GOT3 (cell line): ENCODE data around the gene PCK2.
"Not testable (repeated sequence)": the region's sequence is repeated elsewhere in the genome, so short reads cannot be mapped to it uniquely, and the experiment has no call there.

Source experiments
- DNase-seq: peaks from one replicate; lab custom pipeline; 2025; ENCODE audit warnings: mixed read lengths; lab: John Stamatoyannopoulos, UW

The PCK2 gene

DNA sequence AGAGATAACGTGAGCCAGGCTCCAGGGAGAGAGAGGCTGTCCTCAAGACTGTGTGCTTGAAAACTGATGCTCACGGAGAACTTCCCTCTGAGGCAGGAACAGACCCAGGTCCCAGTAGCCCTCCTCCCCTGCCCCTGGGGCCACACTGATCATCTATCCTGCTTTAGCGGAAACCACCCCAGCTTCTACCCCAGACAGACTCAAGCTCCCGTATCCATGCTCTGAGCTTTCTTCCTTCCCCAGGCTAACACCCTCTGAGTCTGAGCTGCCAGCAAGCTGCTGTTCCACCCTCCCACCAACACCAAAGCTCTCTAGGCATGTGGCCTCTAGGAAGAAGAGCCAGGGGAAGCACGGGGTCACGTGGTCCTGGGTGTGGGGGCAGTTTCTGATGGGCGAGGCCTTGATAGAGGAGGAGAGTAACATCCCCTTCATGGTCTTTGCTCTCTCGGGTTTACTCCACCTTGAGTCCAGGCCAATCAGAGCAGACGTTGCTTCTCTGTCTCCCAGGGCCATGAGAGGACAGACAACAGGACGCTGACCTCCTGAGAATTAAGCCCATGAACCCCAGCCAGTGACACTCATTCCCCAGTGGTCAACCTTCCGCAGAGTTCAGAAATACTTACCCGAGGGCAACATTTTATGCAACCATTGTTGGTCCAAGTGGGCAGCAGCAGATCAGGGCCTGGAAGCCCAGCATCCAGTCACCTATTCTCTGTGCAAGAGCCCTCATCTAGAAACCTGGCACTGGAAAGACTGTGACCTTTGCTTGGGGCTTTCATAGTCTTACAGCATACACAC, 1.4 kb downstream of the PCK2 start:
- no peak for DNase-seq

DNA sequence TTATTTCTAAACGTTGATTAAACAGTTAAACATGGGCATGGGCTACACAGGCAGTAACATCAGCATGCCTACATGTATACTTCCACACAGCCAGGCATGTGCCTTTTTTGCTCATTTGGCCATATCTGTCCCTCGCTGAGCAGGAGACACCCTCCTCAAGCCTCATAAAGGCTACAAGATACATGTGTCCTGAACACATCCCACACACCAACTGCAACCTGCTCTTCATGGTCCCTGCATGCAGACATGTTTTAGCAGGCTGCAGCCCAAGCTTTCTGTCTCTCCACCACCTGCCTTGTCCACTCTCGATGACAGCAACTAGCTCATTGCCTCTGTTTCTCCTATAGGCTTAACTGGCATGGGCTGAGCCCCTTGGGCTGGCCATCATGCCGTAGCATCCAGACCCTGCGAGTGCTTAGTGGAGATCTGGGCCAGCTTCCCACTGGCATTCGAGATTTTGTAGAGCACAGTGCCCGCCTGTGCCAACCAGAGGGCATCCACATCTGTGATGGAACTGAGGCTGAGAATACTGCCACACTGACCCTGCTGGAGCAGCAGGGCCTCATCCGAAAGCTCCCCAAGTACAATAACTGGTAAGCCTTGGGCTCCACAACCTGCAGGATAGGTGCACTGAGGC, 2.6 kb downstream of the PCK2 start:
- no peak for DNase-seq

DNA sequence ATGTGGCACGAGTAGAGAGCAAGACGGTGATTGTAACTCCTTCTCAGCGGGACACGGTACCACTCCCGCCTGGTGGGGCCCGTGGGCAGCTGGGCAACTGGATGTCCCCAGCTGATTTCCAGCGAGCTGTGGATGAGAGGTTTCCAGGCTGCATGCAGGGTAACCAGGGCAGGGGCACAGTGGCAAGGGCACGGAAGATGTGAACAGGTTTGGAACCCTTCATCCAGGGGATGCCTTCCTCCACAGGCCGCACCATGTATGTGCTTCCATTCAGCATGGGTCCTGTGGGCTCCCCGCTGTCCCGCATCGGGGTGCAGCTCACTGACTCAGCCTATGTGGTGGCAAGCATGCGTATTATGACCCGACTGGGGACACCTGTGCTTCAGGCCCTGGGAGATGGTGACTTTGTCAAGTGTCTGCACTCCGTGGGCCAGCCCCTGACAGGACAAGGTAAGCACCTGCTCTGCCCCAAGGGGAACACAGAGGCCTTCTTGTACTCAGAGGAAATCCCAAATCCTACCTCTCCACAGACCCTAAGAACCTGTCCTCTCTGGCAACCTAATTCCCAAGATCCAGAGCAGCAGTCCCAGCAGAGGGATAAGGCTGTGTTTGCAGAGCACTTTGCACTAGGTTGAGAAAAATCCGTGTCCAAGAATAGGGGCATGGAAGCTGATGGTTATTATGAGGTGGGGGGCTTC, 4.3 kb downstream of the PCK2 start:
- no peak for DNase-seq

DNA sequence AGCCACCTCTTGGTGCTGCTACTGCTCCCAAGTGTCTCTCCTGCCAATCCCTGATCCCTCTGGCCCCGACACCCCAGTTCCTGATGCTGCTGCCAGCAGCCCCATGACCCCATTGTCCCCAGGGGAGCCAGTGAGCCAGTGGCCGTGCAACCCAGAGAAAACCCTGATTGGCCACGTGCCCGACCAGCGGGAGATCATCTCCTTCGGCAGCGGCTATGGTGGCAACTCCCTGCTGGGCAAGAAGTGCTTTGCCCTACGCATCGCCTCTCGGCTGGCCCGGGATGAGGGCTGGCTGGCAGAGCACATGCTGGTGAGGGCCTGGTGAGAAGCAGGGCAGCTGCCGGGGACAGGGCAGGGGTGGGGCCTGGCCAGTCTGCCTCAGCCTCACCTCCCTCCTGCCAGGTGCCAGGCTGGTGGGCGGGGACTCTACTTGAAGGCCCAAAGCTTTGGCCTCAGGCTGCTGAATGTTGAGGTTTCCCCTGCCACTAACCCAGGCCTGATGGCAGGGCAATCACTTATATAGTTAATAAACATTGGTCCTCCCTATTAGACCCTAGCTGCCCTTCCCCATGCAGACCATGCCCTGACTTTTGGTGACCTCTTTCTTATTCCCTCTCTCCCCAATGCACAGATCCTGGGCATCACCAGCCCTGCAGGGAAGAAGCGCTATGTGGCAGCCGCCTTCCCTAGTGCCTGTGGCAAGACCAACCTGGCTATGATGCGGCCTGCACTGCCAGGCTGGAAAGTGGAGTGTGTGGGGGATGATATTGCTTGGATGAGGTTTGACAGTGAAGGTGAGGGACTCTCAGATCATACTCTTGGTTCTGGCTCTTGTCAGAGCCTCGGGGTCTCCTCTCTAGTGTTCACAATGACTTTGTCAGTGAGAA, 5.1 kb downstream of the PCK2 start:
- no peak for DNase-seq

DNA sequence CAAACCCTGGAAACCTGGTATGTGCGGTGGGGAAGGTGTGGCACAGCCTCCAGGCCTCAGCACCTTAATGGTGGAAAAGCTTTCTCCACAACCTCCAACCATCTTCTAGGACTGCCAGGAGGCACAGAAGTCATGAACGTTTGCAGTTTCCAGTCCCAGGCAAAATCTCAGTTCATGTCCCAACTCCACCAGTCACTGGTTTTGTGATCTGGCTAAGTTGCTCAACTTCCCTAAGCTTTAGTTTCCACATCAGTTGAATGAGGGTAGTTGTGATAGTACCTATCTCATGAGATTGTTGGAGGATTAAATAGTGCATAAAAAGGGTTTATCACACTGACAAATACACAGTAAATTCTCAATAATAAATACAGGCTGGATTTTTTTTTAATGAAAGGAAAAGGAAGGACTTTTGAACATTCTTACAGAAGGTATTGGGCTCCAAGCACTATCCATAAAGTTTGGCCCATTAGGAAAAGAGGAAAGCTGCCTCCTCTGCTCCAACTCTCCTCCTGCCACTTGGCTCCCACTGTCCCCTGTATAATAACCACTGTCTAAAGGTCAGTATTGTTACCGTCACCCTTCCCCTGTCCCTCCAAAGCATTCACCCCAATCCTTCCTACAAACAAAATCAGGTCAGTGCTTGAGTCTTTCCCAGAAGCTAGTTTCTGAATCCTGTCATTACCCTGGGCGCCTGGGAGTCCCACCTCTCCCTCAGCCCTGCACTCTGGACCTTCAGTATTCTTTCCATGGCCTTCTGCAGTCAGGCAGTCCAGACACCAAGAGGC, 6.3 kb downstream of the PCK2 start:
- no peak for DNase-seq

DNA sequence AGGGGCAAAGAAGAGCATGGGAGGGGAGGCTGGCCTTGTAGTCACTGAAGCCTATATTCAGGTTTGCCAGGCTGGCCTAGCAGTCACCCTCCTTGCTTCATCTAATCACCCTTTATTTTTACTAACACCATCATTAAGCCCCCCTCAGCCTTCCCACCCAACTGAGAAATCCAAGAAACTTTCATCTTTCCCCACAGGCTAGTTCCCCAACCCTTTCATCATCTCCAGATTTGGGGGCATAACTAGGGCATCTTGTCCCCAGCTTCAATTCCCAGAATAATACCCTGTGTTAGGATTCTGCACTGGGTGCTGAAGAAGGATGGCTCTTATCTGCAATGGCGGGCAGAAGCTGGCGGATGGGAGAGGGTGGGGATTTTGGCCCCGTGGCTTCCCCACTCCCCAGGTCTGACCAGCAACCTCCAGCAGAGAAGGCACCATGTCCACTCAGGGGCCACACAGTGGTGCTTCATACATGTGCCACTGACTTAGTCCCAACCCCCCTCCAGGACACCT, 6.9 kb downstream of the PCK2 start:
- no peak for DNase-seq

DNA sequence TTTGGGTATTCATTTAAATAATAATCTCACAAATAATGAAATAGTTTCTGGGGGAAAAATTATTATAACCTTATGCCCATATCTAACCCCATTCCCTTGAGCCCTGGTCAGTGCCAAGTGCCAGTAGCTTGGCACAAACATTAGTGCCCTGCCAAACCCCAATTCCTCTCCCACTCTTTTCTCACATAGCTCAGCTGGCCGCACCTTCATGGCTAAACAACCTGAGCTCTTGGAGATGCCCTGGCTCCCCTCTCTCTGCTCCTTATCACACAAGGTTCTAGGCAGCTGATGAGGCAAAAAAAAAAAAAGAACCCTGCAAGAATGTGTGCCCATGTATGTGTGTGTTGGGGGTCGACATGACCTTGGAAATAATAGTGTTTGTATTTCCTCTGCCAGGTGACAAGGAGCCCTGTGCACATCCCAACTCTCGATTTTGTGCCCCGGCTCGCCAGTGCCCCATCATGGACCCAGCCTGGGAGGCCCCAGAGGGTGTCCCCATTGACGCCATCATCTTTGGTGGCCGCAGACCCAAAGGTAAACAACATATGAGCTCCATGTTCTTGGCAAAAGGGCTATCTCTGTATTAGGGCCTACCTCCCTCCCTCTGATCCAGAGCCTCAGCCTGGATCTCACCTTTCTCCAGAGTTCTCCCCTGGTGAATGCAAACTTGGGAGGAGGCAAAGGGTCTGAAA, 8.4 kb downstream of the PCK2 start:
- DNase-seq = no peak

DNA sequence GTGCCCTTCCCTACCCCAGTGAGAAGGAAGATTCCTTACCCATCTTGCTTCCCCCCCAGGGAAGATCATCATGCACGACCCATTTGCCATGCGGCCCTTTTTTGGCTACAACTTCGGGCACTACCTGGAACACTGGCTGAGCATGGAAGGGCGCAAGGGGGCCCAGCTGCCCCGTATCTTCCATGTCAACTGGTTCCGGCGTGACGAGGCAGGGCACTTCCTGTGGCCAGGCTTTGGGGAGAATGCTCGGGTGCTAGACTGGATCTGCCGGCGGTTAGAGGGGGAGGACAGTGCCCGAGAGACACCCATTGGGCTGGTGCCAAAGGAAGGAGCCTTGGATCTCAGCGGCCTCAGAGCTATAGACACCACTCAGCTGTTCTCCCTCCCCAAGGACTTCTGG, 9.3 kb downstream of the PCK2 start:
- no peak for DNase-seq

DNA sequence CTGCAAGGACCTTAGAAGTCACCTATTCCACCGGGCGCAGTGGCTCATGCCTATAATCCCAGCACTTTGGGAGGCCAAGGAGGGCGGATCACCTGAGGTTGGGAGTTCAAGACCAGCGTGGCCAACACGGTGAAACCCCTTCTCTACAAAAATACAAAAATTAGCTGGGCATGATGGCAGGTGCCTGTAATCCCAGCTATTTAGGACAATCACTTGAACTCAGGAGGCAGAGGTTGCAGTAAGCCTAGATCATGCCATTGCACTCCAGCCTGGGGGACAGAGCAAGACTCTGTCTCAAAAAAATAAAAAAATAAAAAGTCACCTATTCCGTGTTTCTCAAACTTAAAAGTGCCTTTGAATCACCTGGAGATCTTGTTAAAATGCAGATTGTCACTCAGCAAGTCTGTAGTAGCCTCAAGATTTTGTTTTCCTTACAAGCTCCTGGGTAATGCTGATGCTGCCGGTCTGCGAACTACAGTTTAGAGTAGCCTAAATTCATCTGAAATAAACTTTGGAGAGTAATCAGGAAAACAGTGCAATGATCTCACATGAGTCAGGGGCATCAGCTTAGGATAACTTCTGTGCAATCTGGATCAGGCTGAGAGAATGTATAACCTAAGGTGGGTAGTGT, 11.6 kb downstream of the PCK2 start:
- DNase-seq = not testable (repeated sequence)

DNA sequence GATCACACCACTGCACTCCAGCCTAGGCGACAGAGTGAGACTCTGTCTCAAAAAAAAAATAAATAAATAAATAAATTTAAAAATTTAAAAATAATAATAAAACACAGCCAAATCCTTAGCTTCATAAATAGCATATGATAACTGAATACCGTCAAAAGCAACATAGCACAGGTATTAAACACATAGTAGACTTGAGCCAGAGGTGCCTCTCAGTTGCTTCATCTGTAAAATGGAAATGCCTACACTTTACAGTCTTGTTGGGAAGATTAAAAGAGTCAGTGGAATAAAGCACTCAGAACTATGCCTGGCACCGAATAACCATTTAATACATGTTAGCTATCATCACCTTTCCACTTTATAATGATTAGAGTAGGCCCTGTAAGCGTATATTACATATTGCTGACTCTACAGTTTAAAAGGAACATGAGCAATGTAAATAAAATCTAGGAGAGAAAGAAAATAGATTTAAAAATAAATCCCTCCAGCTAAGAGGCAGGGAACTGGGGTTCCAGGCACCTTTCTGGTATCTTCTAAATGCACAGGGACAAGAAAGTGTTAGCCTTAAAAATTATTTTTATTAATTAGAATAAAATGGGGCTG, 12.7 kb downstream of the PCK2 start:
- DNase-seq = no peak

DNA sequence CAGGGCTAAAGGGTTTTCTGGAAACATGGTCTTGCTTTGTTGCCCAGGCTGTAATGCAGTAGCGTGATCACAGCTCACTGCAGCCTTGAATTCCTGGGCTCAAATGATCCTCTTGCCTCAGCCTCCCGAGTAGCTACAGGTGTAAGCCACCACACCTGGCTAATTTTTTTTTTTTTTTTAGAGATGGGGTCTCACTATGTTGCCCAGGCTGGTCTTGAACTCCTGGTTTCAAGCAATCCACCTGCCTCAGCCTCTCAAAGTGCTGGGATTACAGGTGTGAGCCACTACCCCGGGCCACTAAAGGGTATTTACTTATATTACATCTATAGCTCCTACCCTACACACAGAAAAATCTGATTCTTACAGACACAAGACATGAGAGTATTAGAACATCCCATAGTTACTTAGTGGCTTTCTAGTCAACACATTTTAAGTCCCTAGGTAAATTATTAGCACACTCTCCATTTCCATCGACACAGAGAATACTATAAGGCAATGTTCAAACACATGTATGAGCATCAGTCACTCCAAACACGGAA, 14.3 kb downstream of the PCK2 start:
- DNase-seq = no peak

DNA sequence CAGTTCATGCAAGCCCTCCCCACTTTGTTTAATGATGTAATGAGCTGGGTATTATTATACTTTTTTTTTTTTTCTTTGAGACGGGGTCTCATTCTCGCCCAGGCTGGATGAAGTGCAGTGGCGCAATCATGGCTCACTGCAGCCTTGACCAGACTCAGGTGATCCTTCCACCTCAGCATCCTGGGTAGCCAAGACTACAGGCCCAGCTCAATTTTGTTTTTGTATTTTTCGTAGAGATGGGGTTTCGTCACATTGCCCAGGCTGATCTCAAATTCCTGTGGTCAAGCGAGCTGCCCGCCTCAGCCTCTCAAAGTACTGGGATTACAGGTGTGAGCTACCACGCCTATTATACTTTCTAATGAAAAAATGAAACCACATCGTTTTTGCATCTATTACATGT, 15.9 kb downstream of the PCK2 start:
- no peak for DNase-seq

DNA sequence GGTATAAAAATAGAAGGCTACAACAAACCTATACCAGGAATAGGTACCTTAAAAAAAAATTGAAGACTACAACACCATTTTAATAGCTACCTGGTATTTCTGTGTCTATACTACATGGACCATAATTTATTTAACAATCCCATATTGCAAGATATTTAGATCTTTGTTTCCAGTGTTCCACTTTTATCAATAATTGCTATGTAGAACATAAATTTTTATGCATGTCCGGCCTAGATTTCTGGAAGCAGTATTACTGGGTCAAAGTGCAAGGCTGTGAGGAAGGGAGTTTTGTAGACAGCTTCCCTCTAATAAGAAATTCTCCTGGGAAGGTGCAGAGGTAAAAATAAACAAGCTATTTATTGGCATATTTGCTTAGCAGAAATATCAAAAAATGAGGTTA, 16.4 kb downstream of the PCK2 start:
- no peak for DNase-seq

DNA sequence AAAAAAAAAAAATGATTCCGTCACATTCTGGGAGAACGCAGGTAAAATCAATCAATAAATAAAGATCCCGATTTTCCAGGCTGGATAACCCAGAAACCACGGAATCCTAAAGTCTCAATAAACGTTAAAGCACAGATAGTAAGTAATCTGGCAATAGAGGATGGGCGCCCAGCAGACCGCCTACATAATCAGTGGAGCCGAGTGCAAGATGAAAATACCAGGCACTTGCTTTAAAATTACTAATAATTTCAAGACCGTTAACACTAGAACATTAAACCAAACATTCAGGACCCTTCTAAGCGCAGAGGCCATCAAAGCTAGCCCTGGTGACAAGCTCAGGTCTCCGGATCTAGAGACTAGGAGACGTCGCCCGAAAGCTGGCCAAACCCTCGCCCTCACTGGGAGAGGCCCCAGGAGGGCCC, 19.3 kb downstream of the PCK2 start:
- DNase-seq = no peak

DNA sequence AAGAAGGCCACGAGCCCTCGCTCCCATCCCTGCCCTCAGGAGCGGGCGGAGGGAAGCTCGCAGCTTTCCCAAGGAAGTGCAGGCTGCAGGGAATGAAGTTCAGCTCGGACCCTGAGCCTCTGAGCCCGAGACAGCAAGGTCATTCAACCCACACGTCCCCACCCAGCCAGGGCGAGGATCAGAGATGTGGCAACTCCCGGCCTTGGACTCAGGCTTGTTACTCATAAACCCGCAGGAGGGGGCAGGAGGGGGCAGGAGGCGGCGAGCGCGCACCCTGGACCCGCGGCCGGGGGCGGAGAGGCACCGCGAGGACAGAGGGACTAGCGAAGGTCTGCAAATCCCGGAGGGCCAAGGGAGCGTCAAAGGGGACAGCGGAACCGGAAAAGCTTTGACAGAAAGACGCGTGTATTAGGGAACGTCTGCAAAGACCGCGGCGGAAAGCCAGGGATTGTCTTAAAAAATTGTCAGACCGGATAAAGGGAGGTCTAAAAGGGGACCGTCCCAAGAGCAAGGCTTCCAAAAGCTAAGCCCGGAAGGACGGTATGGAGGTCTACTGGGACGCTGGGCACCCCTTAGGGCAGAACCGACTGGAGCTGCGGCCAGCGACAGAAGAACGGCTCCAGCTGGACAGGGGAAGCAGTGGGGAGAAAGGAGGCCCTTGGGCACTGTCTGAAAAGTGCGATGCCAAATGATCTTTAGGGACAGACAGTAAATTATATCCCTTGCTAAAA, 19.9 kb downstream of the PCK2 start:
- DNase-seq = peak; percentile 42

DNA sequence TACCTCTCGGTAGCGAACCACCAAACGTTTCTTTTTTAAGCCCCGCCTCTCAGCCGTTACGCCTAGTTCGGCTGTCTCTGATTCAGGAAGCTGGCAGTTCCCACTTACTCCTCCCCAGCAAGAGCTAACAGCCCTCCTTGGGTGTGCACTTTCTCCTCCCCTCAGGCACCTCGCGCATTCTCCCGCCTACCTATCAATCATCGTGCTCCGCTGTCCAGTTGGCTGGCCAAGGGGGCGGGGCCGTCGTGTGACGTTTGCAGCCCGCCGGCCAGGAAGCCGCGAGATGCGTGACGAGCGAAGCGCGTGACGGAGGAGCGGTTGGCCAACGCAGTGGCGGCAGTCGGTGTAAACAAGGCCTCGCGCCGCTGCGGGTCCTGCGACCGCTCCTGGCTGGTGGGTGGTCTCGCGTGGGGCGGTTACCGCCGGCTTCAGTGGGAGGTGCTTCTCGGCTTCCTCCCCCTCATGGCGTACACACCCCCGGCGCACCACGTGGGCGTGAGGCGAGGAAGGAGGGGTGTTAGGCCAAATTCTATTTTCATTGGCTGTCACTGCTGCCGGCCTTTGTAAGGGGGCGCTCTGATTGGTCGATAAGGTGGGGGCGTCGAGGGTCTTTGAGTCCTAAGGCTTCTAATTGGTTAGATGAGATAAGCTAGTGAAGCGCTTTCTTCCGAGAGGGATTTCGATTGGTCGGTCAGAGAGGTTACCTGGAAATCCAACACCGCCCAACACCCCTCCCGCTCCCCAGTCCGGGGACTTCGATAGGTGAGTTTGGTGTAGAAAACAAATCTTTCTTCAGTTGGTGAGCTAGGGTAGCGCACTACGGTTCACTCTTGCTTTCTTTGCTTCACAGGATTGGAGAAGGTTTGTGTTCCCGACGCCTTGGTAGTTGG, 20.7 kb downstream of the PCK2 start, which contains the start of the genes DCAF11 and NRL:
Gene DCAF11 (plus strand): TSS at position 246 of the 890 bp plus-strand sequence. CDS start 818 bp downstream, outside the sequence.
Gene NRL (minus strand): TSS at position 418 of the 890 bp plus-strand sequence. CDS start 32,101 bp downstream, outside the sequence.
- peak; percentile 91 for DNase-seq
